Measurements from ENCODE around the gene NET1. TPM values are rescaled to one million over a fixed set of nuclear protein-coding genes. Genes with fewer than 3 reads are reported as not detected.
"Not testable (repeated sequence)": the region's sequence is repeated elsewhere in the genome, so short reads cannot be mapped to it uniquely, and the experiment has no call there.

The NET1 gene
- total RNA-seq, 2 experiments from 2014 or later: 20.8 to 21.3 TPM

- not testable (repeated sequence) for H3K4me3 Mint-ChIP-seq; H3K27me3 Mint-ChIP-seq (ENCODE audit: low read depth); H3K4me1 Mint-ChIP-seq (ENCODE audit: low read depth); DNase-seq; H3K27ac Mint-ChIP-seq; H3K36me3 Mint-ChIP-seq (ENCODE audit: low read depth); H3K9me3 Mint-ChIP-seq
- intact Hi-C loops (cut with micrococcal nuclease): loop anchor here (5.0 to 10.0 kb wide), 3 partner anchors 166 to 366 kb away; partner anchors contain the start of gene AKR1C3
- CTCF ChIA-PET: interaction anchor here (0.6 to 1.2 kb wide), 3 partner anchors 531 to 698 kb away, joined by 3 to 5 read pairs (median 3); no protein-coding TSS in a partner anchor
Observed at GRCh38 chr10:5380395-5380794, 32.0 kb upstream of the NET1 start.

DNA sequence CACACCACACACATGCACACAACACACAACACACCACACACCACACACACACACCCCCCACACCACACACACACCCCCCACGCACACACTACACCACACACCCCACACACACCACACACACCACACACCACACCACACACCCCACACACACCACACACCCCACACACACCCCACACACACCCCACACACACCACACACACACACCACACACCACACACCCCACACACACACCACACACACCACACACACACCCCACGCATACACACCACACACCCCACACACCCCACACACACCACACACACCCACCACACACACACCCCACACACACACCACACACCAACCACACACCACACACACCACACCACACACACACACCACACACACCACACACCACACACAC is 31.2 kb upstream of the NET1 start:
- Mint-ChIP-seq H3K36me3 (ENCODE audit: low read depth) (no peaks in the 10 kb centered on the region), H3K9me3 (peaks cover 5% of the 10 kb centered on the region), H3K4me3 (no peak overlapping the region), H3K27ac (no peak overlapping the region), H3K27me3 (ENCODE audit: low read depth) (no peaks in the 10 kb centered on the region), H3K4me1 (ENCODE audit: low read depth) (no peaks in the 10 kb centered on the region)
- intact Hi-C loops (cut with micrococcal nuclease): loop anchor here (5.0 to 10.0 kb wide), 3 partner anchors 166 to 366 kb away; partner anchors contain the start of gene AKR1C3
- CTCF ChIA-PET: interaction anchor here (1.0 kb wide), 1 partner anchor 531 kb away, joined by 5 read pairs; no protein-coding TSS in a partner anchor
- no peak for DNase-seq

DNA sequence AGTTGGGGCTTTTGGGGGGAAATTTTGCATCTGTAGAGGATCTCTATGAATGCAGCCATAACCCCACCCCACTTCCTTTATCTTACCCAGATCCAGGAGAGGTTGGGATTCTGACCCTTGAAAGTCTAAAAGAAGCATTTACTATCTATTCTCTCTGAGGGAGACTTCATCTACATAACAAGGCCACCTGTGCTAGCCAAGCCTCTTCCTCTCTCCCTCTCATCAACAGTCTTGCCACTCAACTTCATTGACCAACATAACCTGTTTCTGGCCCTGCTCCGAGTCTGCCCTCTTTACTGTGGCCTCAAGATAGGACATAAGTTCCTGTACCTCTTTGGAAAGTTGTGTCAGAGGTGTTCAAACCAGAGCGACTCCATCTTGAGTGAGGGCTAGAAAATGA is 27.1 kb upstream of the NET1 start:
- Mint-ChIP-seq H3K36me3 (ENCODE audit: low read depth) (no peaks in the 10 kb centered on the region), H3K4me3 (no peak overlapping the region), H3K27me3 (ENCODE audit: low read depth) (no peaks in the 10 kb centered on the region), H3K9me3 (peaks cover 10% of the 10 kb centered on the region), H3K4me1 (ENCODE audit: low read depth) (no peaks in the 10 kb centered on the region), H3K27ac (no peak overlapping the region)
- CTCF ChIA-PET: interaction anchor here (2.2 kb wide), 1 partner anchor 536 kb away, joined by 17 read pairs; no protein-coding TSS in a partner anchor
- intact Hi-C loops (cut with micrococcal nuclease): loop anchor here (10.0 kb wide), 2 partner anchors 170 to 370 kb away; no protein-coding TSS in a partner anchor
- no peak for DNase-seq

- intact Hi-C loops (cut with micrococcal nuclease): loop anchor here (10.0 kb wide), 2 partner anchors 172 to 372 kb away; no protein-coding TSS in a partner anchor
- H3K36me3 Mint-ChIP-seq (ENCODE audit: low read depth): peaks cover 3% of the 10 kb centered on the region
- CTCF ChIA-PET: no interaction called here
Observed at GRCh38 chr10:5387169-5387568, 25.2 kb upstream of the NET1 start.

DNA sequence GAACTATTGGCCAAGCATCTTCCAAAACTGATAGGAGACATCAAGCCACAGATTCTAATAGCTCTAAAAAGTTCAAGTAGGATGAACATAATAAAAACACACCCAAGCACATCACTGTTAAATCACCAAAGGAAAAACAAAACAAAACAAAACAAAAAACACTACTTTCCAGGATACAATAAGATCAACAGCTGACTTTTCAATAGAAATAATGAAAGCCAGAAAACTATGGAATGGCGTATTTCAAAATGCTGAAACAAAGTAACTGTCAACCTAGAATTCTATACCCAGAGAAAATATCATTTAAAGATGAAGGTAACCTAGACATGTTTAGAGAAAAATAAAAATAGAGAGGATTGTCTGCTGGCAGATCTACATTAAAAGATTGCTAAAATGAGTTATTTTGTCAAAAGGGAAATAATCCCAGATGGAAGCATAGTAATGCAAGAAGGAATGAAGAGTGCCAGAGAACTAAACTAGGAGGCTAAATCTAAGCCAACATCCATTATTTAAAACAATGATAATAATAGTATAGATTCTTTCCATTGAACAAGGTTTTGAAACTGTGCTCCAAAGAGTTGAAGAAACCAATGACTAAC is 21.7 kb upstream of the NET1 start:
- Mint-ChIP-seq H3K4me3 (no peak overlapping the region), H3K27ac (no peak overlapping the region), H3K36me3 (ENCODE audit: low read depth) (peaks cover 3% of the 10 kb centered on the region), H3K9me3 (peaks cover 26% of the 10 kb centered on the region), H3K27me3 (ENCODE audit: low read depth) (no peaks in the 10 kb centered on the region), H3K4me1 (ENCODE audit: low read depth) (no peaks in the 10 kb centered on the region)
- CTCF ChIA-PET: interaction anchor here (1.1 to 2.1 kb wide), 2 partner anchors 232 to 541 kb away, joined by 3 to 5 read pairs; no protein-coding TSS in a partner anchor
- intact Hi-C loops (cut with micrococcal nuclease): no loop called here
- no peak for DNase-seq

More at GRCh38 chr10:5387169-5387568, 25.2 kb upstream of the NET1 start:
- Mint-ChIP-seq H3K9me3 (peaks cover 26% of the 10 kb centered on the region), H3K27ac (no peak overlapping the region), H3K27me3 (ENCODE audit: low read depth) (no peaks in the 10 kb centered on the region), H3K4me1 (ENCODE audit: low read depth) (no peaks in the 10 kb centered on the region), H3K4me3 (no peak overlapping the region)
- no peak for DNase-seq

DNA sequence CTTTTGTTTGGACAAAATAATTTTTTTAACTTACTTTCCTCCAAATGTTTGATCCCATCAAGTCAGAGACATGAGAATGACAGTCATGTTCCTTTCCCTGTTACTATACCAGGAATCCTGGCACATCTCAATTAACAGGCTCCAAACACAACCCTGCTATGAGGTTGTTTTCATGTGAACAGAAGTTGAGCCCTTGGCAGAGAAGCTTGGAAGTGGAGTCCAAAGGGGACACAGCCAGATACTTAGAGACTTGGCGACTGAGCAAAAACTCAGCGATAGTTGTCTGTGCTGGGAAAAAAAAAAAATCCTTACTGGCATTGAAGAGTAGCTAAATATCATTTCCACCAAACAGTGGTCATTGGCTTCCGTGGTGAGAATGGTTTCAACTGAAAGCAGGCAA is 20.6 kb upstream of the NET1 start:
- H3K27me3 Mint-ChIP-seq (ENCODE audit: low read depth): peaks cover 2% of the 10 kb centered on the region
- H3K27ac Mint-ChIP-seq: no peak overlapping the region
- no peak for DNase-seq
- peaks cover 3% of the 10 kb centered on the region for H3K36me3 Mint-ChIP-seq (ENCODE audit: low read depth)
- intact Hi-C loops (cut with micrococcal nuclease): no loop called here
- H3K4me1 Mint-ChIP-seq (ENCODE audit: low read depth): no peaks in the 10 kb centered on the region
- peaks cover 26% of the 10 kb centered on the region for H3K9me3 Mint-ChIP-seq
- no peak overlapping the region for H3K4me3 Mint-ChIP-seq
- CTCF ChIA-PET: interaction anchor here (0.6 to 2.1 kb wide), 2 partner anchors 51 to 542 kb away, joined by 3 to 5 read pairs; no protein-coding TSS in a partner anchor

DNA sequence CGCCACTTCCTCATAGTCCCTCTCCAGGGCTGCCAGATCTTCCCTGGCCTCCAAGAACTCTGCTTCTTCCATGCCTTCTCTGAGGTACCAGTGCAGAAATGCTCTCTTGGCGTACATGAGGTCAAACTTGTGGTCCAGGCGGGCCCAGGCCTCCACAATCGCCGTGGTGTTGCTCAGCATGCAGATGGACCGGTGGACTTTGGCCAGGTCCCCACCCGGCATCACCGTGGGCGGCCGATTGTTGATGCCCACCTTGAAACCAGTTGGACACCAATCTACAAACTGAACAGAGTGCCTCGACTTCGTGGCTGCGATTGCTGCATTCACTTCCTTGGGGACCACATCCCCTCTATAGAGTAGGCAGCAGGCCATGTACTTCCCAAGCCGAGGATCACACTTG is 18.8 kb upstream of the NET1 start:
- intact Hi-C loops (cut with micrococcal nuclease): no loop called here
- CTCF ChIA-PET: no interaction called here

GRCh38 chr10:5395168-5395567 is 17.2 kb upstream of the NET1 start:
- intact Hi-C loops (cut with micrococcal nuclease): no loop called here
- CTCF ChIA-PET: no interaction called here
- Mint-ChIP-seq H3K9me3 (peaks cover 16% of the 10 kb centered on the region), H3K27ac (no peak overlapping the region), H3K4me1 (ENCODE audit: low read depth) (no peaks in the 10 kb centered on the region), H3K36me3 (ENCODE audit: low read depth) (peaks cover 3% of the 10 kb centered on the region), H3K4me3 (no peak overlapping the region), H3K27me3 (ENCODE audit: low read depth) (peaks cover 2% of the 10 kb centered on the region)
- DNase-seq: no peak

More for the DNA sequence above, 18.8 kb upstream of the NET1 start:
- Mint-ChIP-seq H3K36me3 (ENCODE audit: low read depth) (peaks cover 3% of the 10 kb centered on the region), H3K27ac (no peak overlapping the region), H3K4me1 (ENCODE audit: low read depth) (no peaks in the 10 kb centered on the region), H3K4me3 (no peak overlapping the region), H3K9me3 (peaks cover 26% of the 10 kb centered on the region), H3K27me3 (ENCODE audit: low read depth) (peaks cover 2% of the 10 kb centered on the region)
- no peak for DNase-seq

GRCh38 chr10:5396556-5397300 is 15.6 kb upstream of the NET1 start:
- H3K27me3 Mint-ChIP-seq (ENCODE audit: low read depth): peaks cover 2% of the 10 kb centered on the region

GRCh38 chr10:5399332-5399731 is 13.0 kb upstream of the NET1 start:
- intact Hi-C loops (cut with micrococcal nuclease): no loop called here
- Mint-ChIP-seq H3K36me3 (ENCODE audit: low read depth) (no peaks in the 10 kb centered on the region), H3K27ac (no peak overlapping the region), H3K9me3 (no peaks in the 10 kb centered on the region), H3K4me3 (no peak overlapping the region), H3K27me3 (ENCODE audit: low read depth) (peaks cover 2% of the 10 kb centered on the region), H3K4me1 (ENCODE audit: low read depth) (no peaks in the 10 kb centered on the region)
- DNase-seq: no peak
- CTCF ChIA-PET: interaction anchor here (1.2 kb wide), 1 partner anchor 24 kb away, joined by 3 read pairs; no protein-coding TSS in a partner anchor

More at GRCh38 chr10:5396556-5397300, 15.6 kb upstream of the NET1 start:
- Mint-ChIP-seq H3K9me3 (peaks cover 3% of the 10 kb centered on the region), H3K36me3 (ENCODE audit: low read depth) (no peaks in the 10 kb centered on the region), H3K4me1 (ENCODE audit: low read depth) (no peaks in the 10 kb centered on the region), H3K27ac (no peak overlapping the region), H3K4me3 (no peak overlapping the region)
- no peak for DNase-seq
- intact Hi-C loops (cut with micrococcal nuclease): no loop called here
- CTCF ChIA-PET: interaction anchor here (0.7 to 1.3 kb wide), 2 partner anchors 13 to 37 kb away, joined by 3 to 4 read pairs; no protein-coding TSS in a partner anchor

DNA sequence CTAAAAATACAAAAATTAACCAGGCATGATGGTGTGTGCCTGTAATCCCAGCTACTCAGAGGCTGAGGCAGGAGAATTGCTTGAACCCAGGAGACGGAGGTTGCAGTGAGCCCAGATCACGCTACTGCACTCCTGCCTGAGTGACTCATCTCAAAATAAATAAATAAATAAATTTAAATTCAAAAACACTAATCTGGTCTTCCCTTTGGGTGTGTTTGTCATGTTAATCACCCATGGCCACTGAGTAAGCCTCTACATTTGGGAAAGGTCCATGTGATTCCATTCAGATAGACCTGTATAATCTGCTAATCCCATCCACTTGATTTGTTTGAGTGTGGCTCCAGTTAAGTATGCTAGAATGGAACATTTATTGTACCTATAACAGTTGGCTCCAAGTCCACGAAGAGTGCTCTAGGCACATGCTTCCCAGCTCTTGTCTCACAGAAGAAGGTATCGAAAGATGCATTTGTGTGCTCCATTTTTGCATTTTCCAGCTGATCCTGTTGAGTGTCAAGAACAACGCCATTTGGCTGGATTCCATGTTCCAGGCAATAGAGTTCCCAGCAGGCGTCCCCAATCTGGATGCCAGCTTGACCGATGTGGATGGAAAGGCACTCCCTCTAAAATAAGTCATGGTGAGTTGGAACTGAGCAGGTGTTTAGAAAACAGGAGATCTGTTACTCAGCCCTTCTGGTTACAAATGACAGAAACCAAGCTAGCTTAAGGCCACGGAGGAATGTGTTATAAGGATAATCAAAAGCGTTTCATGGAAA is 11.7 kb upstream of the NET1 start:
- Mint-ChIP-seq H3K9me3 (no peaks in the 10 kb centered on the region), H3K27ac (no peak overlapping the region), H3K27me3 (ENCODE audit: low read depth) (peaks cover 2% of the 10 kb centered on the region), H3K4me1 (ENCODE audit: low read depth) (no peaks in the 10 kb centered on the region), H3K36me3 (ENCODE audit: low read depth) (no peaks in the 10 kb centered on the region), H3K4me3 (no peak overlapping the region)
- no peak for DNase-seq
- intact Hi-C loops (cut with micrococcal nuclease): no loop called here
- CTCF ChIA-PET: interaction anchor here (0.6 to 1.6 kb wide), 4 partner anchors 11 to 222 kb away, joined by 3 to 5 read pairs (median 4); no protein-coding TSS in a partner anchor

GRCh38 chr10:5402798-5403197 is 9.6 kb upstream of the NET1 start:
- Mint-ChIP-seq H3K27ac (no peak overlapping the region), H3K9me3 (no peaks in the 10 kb centered on the region), H3K4me1 (ENCODE audit: low read depth) (no peaks in the 10 kb centered on the region), H3K4me3 (no peak overlapping the region), H3K27me3 (ENCODE audit: low read depth) (no peaks in the 10 kb centered on the region), H3K36me3 (ENCODE audit: low read depth) (no peaks in the 10 kb centered on the region)
- CTCF ChIA-PET: no interaction called here
- DNase-seq: no peak
- intact Hi-C loops (cut with micrococcal nuclease): no loop called here

All from activated naive CD4-positive, alpha-beta T cell treated with anti-CD3 and anti-CD28 coated beads for 36 hours (primary cell).